Stomach (tissue), 9 donors: ENCODE measurements around the gene GTF2H1. TPM values are rescaled to one million over a fixed set of nuclear protein-coding genes. Genes with fewer than 3 reads are reported as not detected.
"Not testable (repeated sequence)": the region's sequence is repeated elsewhere in the genome, so short reads cannot be mapped to it uniquely, and the experiment has no call there.

ENCODE experiments used
- DNase-seq, 2 donors: peaks; one replicate each; pipeline versions ENCODE4 v3.0.0 to v3.0.0-alpha.2; 2013 to 2019
- H3K27ac ChIP-seq, 5 donors: fragments of 200-600 bp in 4 of 5; sonication (generic) in 4 of 5; one replicate each; pipeline ENCODE4 v1.5.1; 2013 to 2019; ENCODE audit warnings: mild to moderate bottlenecking in 1 of 5, moderate library complexity in 1 of 5
- H3K27me3 ChIP-seq, 3 donors: fragments of 200-600 bp; sonication (generic); one replicate each; pipeline ENCODE4 v1.5.1; 2017 to 2019; ENCODE audit warnings: mixed run types in 1 of 3
- H3K36me3 ChIP-seq, 4 donors: fragments of 200-600 bp; sonication (generic); 1 replicate in 3 of 4; 2 replicates in 1 of 4; pipeline ENCODE4 v1.5.1; 2016 to 2019
- H3K4me1 ChIP-seq, 4 donors: fragments of 200-600 bp; sonication (generic); one replicate each; pipeline ENCODE4 v1.5.1; 2016 to 2019
- H3K4me3 ChIP-seq, 4 donors: fragments of 200-600 bp; sonication (generic) in 3 of 4; one replicate each; pipeline ENCODE4 v1.5.1; 2016 to 2019; ENCODE audit warnings: mild to moderate bottlenecking in 1 of 4
- H3K9me3 ChIP-seq, 4 donors: fragments of 200-600 bp; sonication (generic); one replicate each; pipeline ENCODE4 v1.5.1; 2016 to 2019
- EP300 ChIP-seq: sonication (generic); formaldehyde crosslinking; IDR thresholded peaks from one replicate; pipeline ENCODE4 v1.6.1; 2017; ENCODE audit warnings: antibody characterized with exemption
- POLR2A ChIP-seq, 4 donors: fragments of 450-650 bp; IDR thresholded peaks; one replicate each; pipeline ENCODE4 v1.6.1; 2016; ENCODE audit warnings: antibody characterized with exemption in 4 of 4, control low read depth in 2 of 4, mild to moderate bottlenecking in 1 of 4, moderate library complexity in 1 of 4
- POLR2AphosphoS5 ChIP-seq, 3 donors: sonication (generic); formaldehyde crosslinking; IDR thresholded peaks; one replicate each; pipeline ENCODE4 v1.6.1; 2016; ENCODE audit warnings: antibody characterized with exemption in 3 of 3
- WGBS, 5 donors: extraction: QIAGEN DNeasy Blood & Tissue Kit in 3 of 5; methylation state at CpG; one replicate each; pipeline versions ENCODE4 v1.1.5 to v1.1.7; 2013 to 2018; 5-methylcytosine and 5-hydroxymethylcytosine counted together
- intact Hi-C: fragments of 100-400 bp; cut with DNase I; formaldehyde crosslinking; loops from one replicate; pipeline ENCODE4 v1.15.1; 2023; ENCODE audit warnings: low total_unique reads
- polyA plus RNA-seq, 3 donors: library from polyadenylated mRNA; stranded (reverse); fragments of 200-250 nt; gene quantifications; one replicate each; pipeline ENCODE4 v1.2.3, GENCODE V29; 2013
- total RNA-seq, 5 donors: library from RNA; depleted of rRNA; stranded (reverse); fragments of >200 nt; gene quantifications; one replicate each; pipeline versions ENCODE4 v1.1.0 to v1.2.3, GENCODE V29; 2014 to 2016
- TF ChIP-seq, protein P1 (sequence below), 7 experiments: fragments of 450-650 bp in 4 of 7; fragments of 200-600 bp in 3 of 7; sonication (generic) in 3 of 7; IDR thresholded peaks; one replicate each; pipeline ENCODE4 v1.5.1; 2016 to 2019; ENCODE audit warnings: antibody characterized with exemption in 7 of 7, control low read depth in 2 of 7, mild to moderate bottlenecking in 1 of 7
- donor health status: healthy with polysubstance abuse.
- donor health status: Bipolar disorder and iron deficiency.
- donor health status: healthy.

Gene GTF2H1
- total and polyA plus RNA-seq, 8 donors = 7.8 to 76.4 (median 34.6) TPM

DNA sequence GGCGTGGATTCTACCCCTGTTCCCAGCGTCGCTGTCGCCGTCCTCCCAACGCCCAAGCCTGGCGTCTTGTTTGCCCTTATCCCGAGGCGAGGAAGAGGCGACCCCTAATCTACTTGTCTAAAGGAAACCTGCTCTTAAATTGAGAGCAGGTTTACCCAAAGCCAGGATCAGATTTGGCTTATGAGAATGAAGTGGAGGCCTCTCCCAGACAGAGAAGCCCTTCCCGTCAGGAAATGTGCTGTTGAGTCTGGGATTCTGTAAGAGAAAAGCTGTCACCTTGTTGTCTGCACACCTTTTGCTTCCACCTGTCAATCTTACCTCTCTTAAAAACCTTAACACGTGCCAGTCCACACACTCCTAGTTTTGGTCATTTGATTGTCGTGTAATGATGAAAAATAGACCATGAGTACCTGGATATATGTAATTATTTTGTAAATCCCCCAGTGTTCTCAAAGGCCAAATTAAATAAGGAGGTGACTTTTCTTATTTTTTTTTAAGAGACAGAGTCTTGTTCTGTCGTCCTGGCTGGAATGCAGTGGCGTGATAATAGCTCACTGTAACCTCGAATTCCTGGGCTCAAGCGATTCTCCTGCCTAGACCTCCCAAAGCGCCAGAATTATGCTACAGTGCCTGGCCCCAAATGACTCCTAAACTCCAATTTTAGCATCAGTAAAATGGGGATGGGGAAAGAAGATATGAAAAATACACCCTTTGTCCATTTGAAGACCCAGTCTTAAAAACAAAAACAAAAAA lies 627 bp downstream of the GTF2H1 start:
- peaks cover 34 to 65% (median 46%) of the 10 kb centered on the region in 4 donors for H3K4me1 ChIP-seq
- WGBS, 5 donors = 8 to 18% (median 10%) methylated on average over 12 to 18 of the region's 18 CpGs
- peak overlapping the region; percentile 91 to 99 (median 96) for H3K27ac ChIP-seq
- DNase-seq = no peak
- peak overlapping the region; percentile 80 to 90 (median 84) for H3K4me3 ChIP-seq
- H3K27me3 ChIP-seq = no peaks in the 10 kb centered on the region
- TF ChIP-seq POLR2A (IDR thresholded peaks at IDR 0.05) = no peak
- TF ChIP-seq EP300 = no peak
- TF ChIP-seq, protein P1, sequence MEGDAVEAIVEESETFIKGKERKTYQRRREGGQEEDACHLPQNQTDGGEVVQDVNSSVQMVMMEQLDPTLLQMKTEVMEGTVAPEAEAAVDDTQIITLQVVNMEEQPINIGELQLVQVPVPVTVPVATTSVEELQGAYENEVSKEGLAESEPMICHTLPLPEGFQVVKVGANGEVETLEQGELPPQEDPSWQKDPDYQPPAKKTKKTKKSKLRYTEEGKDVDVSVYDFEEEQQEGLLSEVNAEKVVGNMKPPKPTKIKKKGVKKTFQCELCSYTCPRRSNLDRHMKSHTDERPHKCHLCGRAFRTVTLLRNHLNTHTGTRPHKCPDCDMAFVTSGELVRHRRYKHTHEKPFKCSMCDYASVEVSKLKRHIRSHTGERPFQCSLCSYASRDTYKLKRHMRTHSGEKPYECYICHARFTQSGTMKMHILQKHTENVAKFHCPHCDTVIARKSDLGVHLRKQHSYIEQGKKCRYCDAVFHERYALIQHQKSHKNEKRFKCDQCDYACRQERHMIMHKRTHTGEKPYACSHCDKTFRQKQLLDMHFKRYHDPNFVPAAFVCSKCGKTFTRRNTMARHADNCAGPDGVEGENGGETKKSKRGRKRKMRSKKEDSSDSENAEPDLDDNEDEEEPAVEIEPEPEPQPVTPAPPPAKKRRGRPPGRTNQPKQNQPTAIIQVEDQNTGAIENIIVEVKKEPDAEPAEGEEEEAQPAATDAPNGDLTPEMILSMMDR (IDR thresholded peaks at IDR 0.05) = no peak
- TF ChIP-seq POLR2AphosphoS5 (IDR thresholded peaks at IDR 0.05) = no peak
- H3K36me3 ChIP-seq = peaks cover 5 to 20% (median 14%) of the 10 kb centered on the region in 4 donors
- H3K9me3 ChIP-seq = no peaks in the 10 kb centered on the region
- intact Hi-C loops = loop anchor here (10.0 kb wide), 1 partner anchor 52 kb away; no protein-coding TSS in a partner anchor

DNA sequence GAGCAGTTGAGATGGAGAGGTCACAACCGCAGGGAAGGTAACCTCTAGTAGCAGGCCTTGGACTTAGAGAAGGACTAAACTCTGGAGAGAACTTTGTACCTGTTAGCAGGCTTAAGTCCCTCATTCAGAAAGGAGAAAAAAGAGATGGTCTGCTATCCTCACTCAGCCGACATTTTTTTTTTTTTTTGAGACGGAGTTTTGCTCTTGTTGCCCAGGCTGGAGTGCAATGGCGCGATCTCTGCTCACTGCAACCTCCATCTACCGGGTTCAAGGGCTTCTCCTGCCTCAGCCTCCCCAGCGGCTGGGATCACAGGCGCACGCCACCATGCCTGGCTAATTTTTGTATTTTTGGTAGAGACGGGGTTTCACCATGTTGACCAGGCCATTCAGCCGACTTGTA lies 1.5 kb downstream of the GTF2H1 start:
- 89 to 94% (median 92%) methylated on average over 11 of the region's 11 CpGs for WGBS, 5 donors
- H3K4me1 ChIP-seq = peaks cover 34 to 64% (median 44%) of the 10 kb centered on the region in 4 donors
- peak overlapping the region in 3 of 4 donors; percentile 80 to 90 (median 86) for H3K4me3 ChIP-seq
- not testable (repeated sequence) for DNase-seq, H3K27me3 ChIP-seq, H3K9me3 ChIP-seq
- H3K27ac ChIP-seq = peak overlapping the region in 1 of 5 donors; percentile 99
- intact Hi-C loops = loop anchor here (10.0 kb wide), 1 partner anchor 51 kb away; no protein-coding TSS in a partner anchor
- peaks cover 5 to 27% (median 14%) of the 10 kb centered on the region in 4 donors for H3K36me3 ChIP-seq

DNA sequence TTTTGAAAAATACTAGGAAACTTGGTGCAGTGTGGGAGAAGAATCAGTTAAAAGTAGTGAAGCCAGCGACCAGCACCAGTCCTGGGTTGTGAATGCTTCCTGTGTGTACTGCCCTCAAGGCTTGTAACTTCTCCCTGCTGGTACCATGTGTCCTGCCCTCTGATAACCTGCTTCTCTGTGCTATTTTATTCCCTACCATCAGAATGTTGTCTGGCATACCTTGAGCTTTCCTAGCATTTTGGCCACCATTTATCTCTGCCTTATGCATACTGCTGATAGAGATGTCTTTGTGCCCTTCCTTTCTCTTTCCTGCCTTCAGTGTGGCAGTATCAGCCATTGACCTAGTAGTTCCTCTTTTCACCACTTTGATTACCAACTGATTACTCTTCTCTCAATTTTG lies 2.0 kb downstream of the GTF2H1 start:
- DNase-seq = no peak
- WGBS, 5 donors = 45 to 66% (median 58%) methylated on average over 1 of the region's 1 CpG
- peak overlapping the region in 1 of 5 donors; percentile 99 for H3K27ac ChIP-seq
- TF ChIP-seq POLR2AphosphoS5 (IDR thresholded peaks at IDR 0.05) = no peak
- TF ChIP-seq POLR2A (IDR thresholded peaks at IDR 0.05) = no peak
- TF ChIP-seq, protein P1 (IDR thresholded peaks at IDR 0.05) = no peak
- no peak for TF ChIP-seq EP300
- H3K4me1 ChIP-seq = peaks cover 34 to 67% (median 47%) of the 10 kb centered on the region in 4 donors
- H3K4me3 ChIP-seq = peak overlapping the region in 2 of 4 donors; percentile 80 to 86
- intact Hi-C loops = loop anchor here (10.0 kb wide), 1 partner anchor 50 kb away; no protein-coding TSS in a partner anchor
- H3K36me3 ChIP-seq = peaks cover 9 to 30% (median 18%) of the 10 kb centered on the region in 4 donors
- H3K27me3 ChIP-seq = no peaks in the 10 kb centered on the region
- no peaks in the 10 kb centered on the region for H3K9me3 ChIP-seq

DNA sequence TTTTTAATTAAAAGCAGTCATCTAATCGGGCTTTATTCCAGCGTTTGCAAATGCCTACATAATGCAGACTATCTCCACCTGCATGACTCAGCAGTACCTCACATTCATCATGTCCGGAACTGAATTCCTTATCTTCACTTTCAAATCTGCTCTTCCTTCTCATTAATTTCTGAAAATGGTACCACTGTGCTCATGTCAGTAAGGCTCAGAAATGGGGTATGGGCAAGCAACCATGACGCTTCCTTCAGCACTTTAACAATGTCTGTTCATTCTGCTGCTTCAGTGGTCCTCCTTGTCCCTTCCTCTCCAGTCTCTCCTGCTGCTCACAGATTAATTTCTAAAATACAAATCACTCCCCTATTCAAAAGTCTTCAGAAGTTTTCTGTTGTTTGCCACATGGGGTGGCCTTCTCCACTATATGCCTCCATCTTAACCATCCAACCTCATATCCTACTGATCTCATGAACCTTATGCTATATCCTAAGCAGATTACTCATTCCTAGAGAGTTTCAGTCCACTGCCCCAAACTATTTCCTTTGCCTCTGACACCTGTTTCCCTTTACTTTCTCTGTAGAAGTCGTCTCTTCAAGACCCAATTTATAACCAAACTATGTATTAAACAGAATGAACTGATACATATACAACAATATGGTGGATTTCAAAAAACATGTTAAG lies 7.0 kb downstream of the GTF2H1 start:
- H3K4me3 ChIP-seq = no peak overlapping the region
- DNase-seq = no peak
- H3K27ac ChIP-seq = peak overlapping the region in 1 of 5 donors; percentile 37
- 58 to 66% (median 62%) methylated on average over 5 of the region's 5 CpGs for WGBS, 5 donors
- intact Hi-C loops = loop anchor here (10.0 kb wide), 1 partner anchor 45 kb away; no protein-coding TSS in a partner anchor
- H3K36me3 ChIP-seq = peaks cover 23 to 71% (median 57%) of the 10 kb centered on the region in 4 donors
- H3K9me3 ChIP-seq = no peaks in the 10 kb centered on the region
- TF ChIP-seq POLR2AphosphoS5 (IDR thresholded peaks at IDR 0.05) = no peak
- TF ChIP-seq, protein P1 (IDR thresholded peaks at IDR 0.05) = no peak
- H3K27me3 ChIP-seq = no peaks in the 10 kb centered on the region
- H3K4me1 ChIP-seq = peaks cover 6 to 41% (median 24%) of the 10 kb centered on the region in 4 donors
